ENCODE data around the gene UQCRC2. TPM values are rescaled to one million over a fixed set of nuclear protein-coding genes. Genes with fewer than 3 reads are reported as not detected.

The UQCRC2 gene
- total RNA-seq, 2 donors from 2014 or later: 477 to 641 TPM

GRCh38 chr16:21985524-21985923 lies 32.4 kb downstream of the UQCRC2 start:
- no peak for DNase-seq
- Histone ChIP-seq H3K4me1 (no peaks in the 10 kb centered on the region), H3K9ac (ENCODE audit: low read depth in 2 of 2, low read length in 2 of 2) (no peak overlapping the region), H3K36me3 (peaks cover 5% of the 10 kb centered on the region), H3K9me3 (no peaks in the 10 kb centered on the region), H3K27me3 (no peaks in the 10 kb centered on the region), H3K27ac (no peak overlapping the region), H3K4me3 (no peak overlapping the region)
- intact Hi-C loops (cut with DNase I): no loop called here
- no peak for TF ChIP-seq CTCF (IDR thresholded peaks at IDR 0.05)

- no peak for DNase-seq
- H3K9ac ChIP-seq (ENCODE audit: low read depth in 2 of 2, low read length in 2 of 2): no peak overlapping the region
- H3K27ac ChIP-seq: no peak overlapping the region
- intact Hi-C loops (cut with DNase I): no loop called here
- TF ChIP-seq CTCF (IDR thresholded peaks at IDR 0.05): no peak
- H3K4me1 ChIP-seq: no peaks in the 10 kb centered on the region
- H3K9me3 ChIP-seq: no peaks in the 10 kb centered on the region
- H3K4me3 ChIP-seq: no peak overlapping the region
- H3K36me3 ChIP-seq: peaks cover 5% of the 10 kb centered on the region
- H3K27me3 ChIP-seq: no peaks in the 10 kb centered on the region
Measured at GRCh38 chr16:21986692-21987246, 33.6 kb downstream of the UQCRC2 start.

- no peak overlapping the region for H3K27ac ChIP-seq
Measured at GRCh38 chr16:21987498-21987897, 34.3 kb downstream of the UQCRC2 start.

GRCh38 chr16:21989133-21989532 lies 36.0 kb downstream of the UQCRC2 start:
- DNase-seq: no peak
- Histone ChIP-seq H3K4me3 (no peak overlapping the region), H3K4me1 (no peaks in the 10 kb centered on the region), H3K36me3 (peaks cover 5% of the 10 kb centered on the region), H3K9me3 (no peaks in the 10 kb centered on the region), H3K27ac (no peak overlapping the region), H3K27me3 (no peaks in the 10 kb centered on the region), H3K9ac (ENCODE audit: low read depth in 2 of 2, low read length in 2 of 2) (no peak overlapping the region)
- TF ChIP-seq CTCF (IDR thresholded peaks at IDR 0.05): no peak
- intact Hi-C loops (cut with DNase I): no loop called here

More at GRCh38 chr16:21987498-21987897, 34.3 kb downstream of the UQCRC2 start:
- TF ChIP-seq CTCF (IDR thresholded peaks at IDR 0.05): no peak
- Histone ChIP-seq H3K4me3 (no peak overlapping the region), H3K9ac (ENCODE audit: low read depth in 2 of 2, low read length in 2 of 2) (no peak overlapping the region), H3K9me3 (no peaks in the 10 kb centered on the region), H3K27me3 (no peaks in the 10 kb centered on the region), H3K4me1 (no peaks in the 10 kb centered on the region), H3K36me3 (peaks cover 5% of the 10 kb centered on the region)
- intact Hi-C loops (cut with DNase I): no loop called here
- no peak for DNase-seq

GRCh38 chr16:21989751-21990150 lies 36.6 kb downstream of the UQCRC2 start:
- Histone ChIP-seq H3K9me3 (no peaks in the 10 kb centered on the region), H3K27ac (no peak overlapping the region), H3K4me1 (no peaks in the 10 kb centered on the region), H3K9ac (ENCODE audit: low read depth in 2 of 2, low read length in 2 of 2) (no peak overlapping the region), H3K4me3 (no peak overlapping the region), H3K27me3 (no peaks in the 10 kb centered on the region), H3K36me3 (peaks cover 5% of the 10 kb centered on the region)
- intact Hi-C loops (cut with DNase I): no loop called here
- no peak for TF ChIP-seq CTCF (IDR thresholded peaks at IDR 0.05)
- no peak for DNase-seq

All from colonic mucosa (tissue), 4 donors.